Measurements from ENCODE around the gene SCOC.

SCOC gene

GRCh38 chr4:140373328-140374129 lies at the start of gene SCOC:
Gene SCOC (plus strand): TSS chr4:140373646. CDS start chr4:140379171, 5,525 bp downstream.
- DNase-seq (ENCODE audit: low read depth), result peak; percentile 100

DNA sequence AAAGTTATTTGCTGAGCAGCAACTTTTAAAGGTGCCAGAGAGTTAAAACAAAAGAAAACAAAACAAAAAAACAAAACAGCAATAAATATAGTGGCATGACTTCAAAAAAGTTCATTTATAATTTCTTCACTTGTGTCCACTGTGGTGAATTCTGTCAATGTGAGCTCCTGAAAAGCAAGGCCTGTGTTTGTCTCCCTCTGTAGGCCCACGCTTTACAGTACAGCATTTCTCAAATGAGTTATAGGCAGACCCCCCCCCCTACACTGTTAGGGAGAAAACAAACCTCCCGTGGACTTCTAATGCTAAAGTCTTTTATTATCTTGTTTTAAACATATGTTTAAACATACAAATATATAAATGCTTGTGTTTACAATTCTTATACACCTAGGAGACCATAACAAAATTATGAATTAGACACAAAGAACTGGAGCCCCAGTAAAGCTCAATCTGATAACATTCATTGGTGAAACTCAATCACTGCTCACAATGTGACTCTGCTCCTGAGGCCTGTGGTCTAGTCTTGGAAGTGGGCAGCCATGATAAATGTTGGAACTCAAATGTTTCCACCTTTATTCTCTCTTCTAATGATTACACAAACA lies 47.0 kb upstream of the SCOC start:
- DNase-seq (ENCODE audit: low read depth), result peak; percentile 62

GRCh38 chr4:140330311-140330900 lies 43.0 kb upstream of the SCOC start:
- DNase-seq (ENCODE audit: low read depth), result peak; percentile 46

GRCh38 chr4:140331245-140331644 lies 42.2 kb upstream of the SCOC start:
- DNase-seq (ENCODE audit: low read depth), result no peak

GRCh38 chr4:140331876-140332275 lies 41.6 kb upstream of the SCOC start:
- DNase-seq (ENCODE audit: low read depth), result no peak

DNA sequence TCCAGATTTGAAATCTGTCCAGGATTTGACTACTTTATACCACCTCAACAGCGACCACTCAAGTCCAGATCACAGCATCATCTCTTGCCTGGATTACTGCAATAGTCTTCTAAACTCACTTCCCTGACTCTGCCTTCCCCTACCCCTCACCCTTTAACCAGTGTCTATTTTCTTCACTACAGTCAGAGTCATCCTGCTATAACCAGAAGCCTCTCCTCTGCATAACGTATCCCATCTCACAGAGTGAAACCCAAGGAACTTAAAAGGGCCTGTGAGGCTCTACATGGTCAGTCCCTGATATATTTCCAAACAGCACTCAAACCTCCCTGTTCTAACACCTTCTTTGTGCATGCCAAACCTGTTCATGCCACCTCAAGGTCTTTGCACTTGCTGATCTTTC lies 40.7 kb upstream of the SCOC start:
- no peak for DNase-seq (ENCODE audit: low read depth)

DNA sequence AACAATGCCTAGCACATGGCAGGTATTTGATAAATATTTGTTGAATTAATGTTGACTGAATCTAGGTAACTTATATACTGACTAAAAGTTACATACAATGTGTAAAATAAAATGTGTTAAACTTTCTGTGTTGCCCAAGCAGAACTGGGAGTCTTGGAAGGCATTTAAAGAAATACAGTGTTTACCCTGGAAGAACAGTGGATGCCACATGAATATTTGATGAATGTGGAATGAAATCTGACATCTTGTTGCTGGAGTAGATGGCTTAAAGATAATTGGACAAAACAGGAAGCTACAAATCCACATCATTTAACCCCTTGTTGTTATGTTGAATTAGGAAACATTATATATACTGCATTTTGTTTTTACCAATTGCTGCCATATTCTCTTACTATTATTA lies 39.9 kb upstream of the SCOC start:
- no peak for DNase-seq (ENCODE audit: low read depth)

DNA sequence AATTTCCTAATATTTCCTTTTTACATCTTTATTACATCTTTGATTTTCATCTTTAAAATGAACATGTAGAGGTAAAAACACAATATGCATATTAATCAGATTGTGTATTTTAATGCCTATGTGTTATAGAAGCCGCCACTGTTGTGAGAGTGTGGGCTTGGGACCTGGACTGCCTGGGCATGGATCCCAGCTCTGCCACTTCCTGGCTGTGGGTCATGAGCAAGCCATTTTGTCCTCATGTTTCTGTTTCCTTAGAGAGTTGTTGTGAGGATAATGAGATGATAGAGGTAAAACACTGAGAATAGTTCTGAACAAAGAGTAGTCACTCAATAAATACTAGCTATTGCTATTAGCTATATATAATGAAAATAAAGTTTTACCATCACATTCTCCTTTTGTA lies 38.4 kb upstream of the SCOC start:
- DNase-seq (ENCODE audit: low read depth), result no peak

DNA sequence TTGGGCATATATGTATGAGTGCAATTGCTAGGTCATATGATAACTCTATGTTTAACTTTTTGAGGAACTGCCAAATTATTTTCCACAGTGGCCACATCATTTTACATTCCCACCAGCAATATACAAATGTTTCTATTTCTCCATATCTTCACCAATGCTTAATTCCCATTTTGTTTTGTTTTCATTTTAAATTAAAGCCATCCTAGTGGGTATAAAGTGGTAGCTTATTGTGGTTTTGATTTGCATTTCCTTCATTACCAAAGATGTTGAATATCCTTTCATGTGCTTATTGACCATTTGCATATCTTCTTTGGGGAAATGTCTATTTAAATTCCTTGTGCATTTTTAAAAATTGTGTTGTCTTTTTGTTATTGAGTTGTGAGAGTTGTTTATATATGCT lies 36.7 kb upstream of the SCOC start:
- no peak for DNase-seq (ENCODE audit: low read depth)

DNA sequence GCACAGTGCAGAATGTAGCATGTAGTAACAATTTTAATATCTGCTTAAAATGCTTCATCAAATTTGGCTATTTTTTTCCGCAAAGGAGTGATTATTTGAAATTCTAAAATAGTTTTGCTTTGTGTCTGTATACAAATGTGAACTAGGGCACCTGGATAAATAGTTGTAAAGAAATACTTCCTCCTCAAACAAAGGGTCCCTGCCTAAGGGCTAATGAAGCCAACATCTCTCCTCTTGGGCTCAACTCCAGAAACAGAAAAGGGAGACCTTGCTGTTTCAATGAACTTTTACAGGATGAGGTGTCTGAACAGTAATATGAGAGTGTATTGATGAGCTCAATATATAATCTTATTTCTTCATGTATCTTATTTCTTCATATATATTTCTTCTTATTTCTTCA lies 30.8 kb upstream of the SCOC start:
- DNase-seq (ENCODE audit: low read depth), result no peak

DNA sequence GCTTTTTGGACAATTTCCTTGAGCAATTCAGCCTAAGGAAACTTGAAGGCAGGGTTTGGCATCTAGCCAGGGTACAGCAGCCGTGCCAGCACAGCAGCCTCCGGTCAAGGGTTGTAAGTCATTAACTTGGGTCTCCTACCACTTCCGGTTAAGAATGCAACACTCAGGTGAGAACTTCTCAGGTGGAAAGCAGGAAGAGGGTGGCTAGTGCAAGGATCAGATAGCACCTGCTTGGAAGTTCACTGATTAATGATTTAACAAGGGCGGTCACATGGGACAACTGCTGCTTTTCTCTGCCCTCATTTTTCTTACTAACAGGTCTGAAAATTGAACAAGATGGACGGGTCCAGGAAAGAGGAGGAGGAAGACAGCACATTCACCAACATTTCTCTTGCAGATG lies 30.1 kb upstream of the SCOC start:
- DNase-seq (ENCODE audit: low read depth), result no peak

DNA sequence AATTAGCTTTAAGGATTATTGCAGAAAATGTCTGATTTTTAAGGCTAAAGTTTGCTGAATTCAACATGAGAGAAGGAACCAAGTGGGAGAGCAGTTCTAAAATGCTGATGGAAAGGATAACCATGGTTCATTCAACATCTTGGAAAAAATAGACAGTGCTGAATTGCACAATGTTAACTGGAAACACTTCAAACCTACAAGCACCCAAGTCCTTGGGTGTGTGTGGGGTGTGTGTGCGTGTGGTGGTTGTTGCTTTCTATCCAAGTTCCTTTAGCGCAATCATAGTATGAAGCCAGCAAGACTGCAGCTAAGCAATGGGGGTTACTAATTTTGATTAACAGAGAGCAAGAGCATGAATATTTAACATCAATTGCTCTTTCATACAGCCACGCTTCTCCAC lies 29.3 kb upstream of the SCOC start:
- no peak for DNase-seq (ENCODE audit: low read depth)

GRCh38 chr4:140344621-140345020 lies 28.8 kb upstream of the SCOC start:
- DNase-seq (ENCODE audit: low read depth), result no peak

- DNase-seq (ENCODE audit: low read depth), result no peak
These were observed 27.3 kb upstream of the SCOC start for GRCh38 chr4:140346136-140346535.

DNA sequence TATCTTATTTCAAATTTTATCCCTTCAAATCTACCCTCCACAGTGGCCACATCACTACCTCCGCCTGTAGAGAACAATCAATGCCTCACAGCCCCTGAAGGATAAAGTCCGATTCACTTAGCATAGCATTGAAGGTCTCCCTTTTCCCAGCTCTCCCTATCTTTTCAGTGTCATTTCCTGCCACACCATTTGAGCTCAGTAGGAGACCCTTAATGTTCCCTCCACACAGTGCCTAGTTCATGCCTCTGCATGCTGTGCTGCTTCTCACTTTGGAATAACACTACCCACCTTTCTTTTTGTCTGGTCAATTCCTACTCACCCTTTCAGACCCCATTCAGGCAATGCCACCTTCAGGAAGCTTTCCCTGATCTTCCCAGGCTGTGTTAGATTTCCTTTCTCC lies 23.6 kb upstream of the SCOC start:
- no peak for DNase-seq (ENCODE audit: low read depth)

- DNase-seq (ENCODE audit: low read depth), result no peak
These were observed 22.1 kb upstream of the SCOC start for GRCh38 chr4:140351093-140352075.

DNA sequence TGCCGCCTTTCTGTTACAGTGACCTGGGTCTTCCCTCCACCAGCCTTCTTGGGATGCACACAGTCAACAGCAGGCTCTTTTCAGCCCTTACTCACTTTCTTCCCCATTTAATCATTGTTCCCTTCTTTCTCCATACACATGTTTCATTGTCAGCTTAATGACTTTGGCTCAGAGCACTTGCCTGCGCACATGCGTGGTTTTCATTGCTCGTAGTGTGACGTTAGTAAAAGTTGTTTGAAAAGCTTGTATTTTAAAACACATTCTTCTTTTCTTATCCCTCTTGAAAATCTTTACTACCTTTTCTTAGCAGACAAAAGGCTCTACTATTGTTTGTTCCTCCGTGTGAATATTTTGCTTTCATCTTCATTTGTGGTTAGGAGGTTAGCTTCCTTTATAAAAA lies 19.7 kb upstream of the SCOC start:
- DNase-seq (ENCODE audit: low read depth), result peak; percentile 11

GRCh38 chr4:140355288-140355687 lies 18.2 kb upstream of the SCOC start:
- DNase-seq (ENCODE audit: low read depth), result no peak

DNA sequence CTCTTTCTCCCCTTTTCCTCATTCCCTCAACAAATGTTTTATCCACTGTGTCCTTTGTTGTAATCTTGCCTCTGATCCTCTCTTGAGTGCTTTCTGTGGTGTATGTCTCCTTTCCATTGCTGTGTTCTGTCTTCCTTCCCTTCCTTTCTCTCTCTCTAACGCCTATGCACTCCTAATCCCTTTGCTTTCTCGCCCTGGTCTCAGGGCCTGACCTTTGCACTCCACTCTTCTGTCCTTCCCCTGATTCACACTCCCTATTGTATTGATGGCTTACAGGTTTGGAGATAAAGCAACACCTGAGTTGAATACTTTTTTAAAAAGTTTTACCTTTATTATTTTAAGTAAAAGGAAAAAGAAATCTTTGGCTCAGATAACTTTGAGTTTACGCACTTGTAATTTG lies 15.6 kb upstream of the SCOC start:
- no peak for DNase-seq (ENCODE audit: low read depth)

DNA sequence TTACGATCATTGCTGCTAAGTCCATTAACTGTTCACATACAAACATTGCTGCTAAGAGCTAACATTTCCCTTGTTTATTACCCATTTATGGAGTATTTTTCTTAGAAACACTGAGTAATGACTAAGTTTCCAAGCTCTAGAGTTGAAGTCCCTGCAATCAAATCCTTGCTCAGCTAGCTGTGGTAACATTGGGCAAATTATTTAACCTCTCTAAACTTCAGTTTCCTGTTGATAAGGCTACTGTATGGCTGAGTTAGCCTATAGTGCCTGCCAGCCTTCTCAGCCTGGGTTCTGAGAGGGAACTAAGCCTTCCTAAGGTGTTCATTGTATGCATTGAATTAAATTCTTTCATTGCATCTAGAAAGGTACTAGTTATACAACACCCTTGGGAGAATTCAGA lies 15.2 kb upstream of the SCOC start:
- DNase-seq (ENCODE audit: low read depth), result no peak

DNA sequence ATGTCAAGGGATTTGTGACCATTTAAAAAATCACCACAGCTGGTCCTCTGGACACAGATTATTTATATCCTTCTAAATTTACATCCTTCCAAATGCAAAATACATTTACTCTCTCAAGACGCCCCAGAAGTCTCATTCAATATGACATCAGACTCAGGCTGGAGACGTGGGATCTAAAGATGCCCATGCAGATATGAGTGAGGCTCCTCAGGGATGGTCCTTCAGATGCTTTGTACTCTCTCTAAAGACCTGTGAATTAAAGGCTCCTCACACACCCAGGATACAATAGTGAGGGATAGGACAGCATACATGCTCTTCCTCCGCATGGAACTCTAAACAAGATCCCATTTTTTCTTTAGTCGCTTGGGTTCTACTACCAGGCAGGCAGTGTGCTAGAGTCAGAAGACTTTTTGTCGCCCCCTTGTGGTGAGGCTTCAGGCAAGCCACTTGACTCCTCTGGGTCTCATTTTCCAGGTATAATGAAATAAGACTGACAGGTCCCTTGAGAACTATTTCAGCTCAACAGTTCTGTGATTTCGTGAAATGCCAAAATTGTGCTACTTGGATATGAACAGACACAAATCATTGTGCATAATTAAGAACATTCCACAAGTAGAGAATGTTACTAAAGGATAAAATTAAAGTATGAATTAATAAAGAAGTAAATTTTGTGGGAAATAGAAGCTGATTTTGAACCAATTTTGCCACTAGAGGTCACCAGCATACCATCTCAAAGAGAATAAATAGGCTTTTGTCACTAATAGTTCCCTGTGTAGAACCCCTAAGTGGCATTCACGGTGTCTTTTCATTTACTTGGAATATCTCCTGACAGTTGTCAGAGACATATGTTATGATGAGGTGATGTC lies 13.7 kb upstream of the SCOC start:
- peak; percentile 77 for DNase-seq (ENCODE audit: low read depth)
